Endodermal cell (in vitro differentiated cells): ENCODE data around the gene TTC21A. TPM values are rescaled to one million over a fixed set of nuclear protein-coding genes. Genes with fewer than 3 reads are reported as not detected.

Experiments
- DNase-seq: peaks from one replicate; pipeline ENCODE4 v3.0.0-alpha.2; 2017
- H3K27ac ChIP-seq: 2 replicates; pipeline ENCODE4 v1.5.1; 2013; ENCODE audit warnings: mild to moderate bottlenecking, low read depth, low read length, moderate library complexity
- H3K27me3 ChIP-seq: 2 replicates; pipeline ENCODE4 v1.6.1; 2013; ENCODE audit warnings: mild to moderate bottlenecking, low read length, moderate library complexity; ENCODE audit not compliant: insufficient read depth, control insufficient read depth, poor library complexity, severe bottlenecking
- H3K36me3 ChIP-seq: 2 replicates; pipeline ENCODE4 v1.7.0; 2013; ENCODE audit warnings: mild to moderate bottlenecking, low read length, moderate library complexity; ENCODE audit not compliant: control insufficient read depth, insufficient read depth
- H3K4me1 ChIP-seq: one replicate; pipeline ENCODE4 v1.7.0; 2013; ENCODE audit warnings: low read length; ENCODE audit not compliant: control insufficient read depth, insufficient read depth
- H3K4me3 ChIP-seq: 2 replicates; pipeline ENCODE4 v1.5.1; 2013; ENCODE audit warnings: mild to moderate bottlenecking, low read length, moderate library complexity
- H3K9ac ChIP-seq: 2 replicates; pipeline ENCODE4 v1.6.1; 2013; ENCODE audit warnings: mild to moderate bottlenecking, low read length, moderate library complexity; ENCODE audit not compliant: poor library complexity, severe bottlenecking; ENCODE audit errors: extremely low read depth
- H3K9me3 ChIP-seq: 2 replicates; pipeline ENCODE4 v1.6.1; 2013; ENCODE audit warnings: mild to moderate bottlenecking, low read length, moderate library complexity; ENCODE audit not compliant: control insufficient read depth
- H3K27ac Mint-ChIP-seq: 2 replicates; pipeline ENCODE4 v1.8.0; 2020; ENCODE audit warnings: mixed read lengths
- H3K27me3 Mint-ChIP-seq: 2 replicates; pipeline ENCODE4 v1.8.0; 2021; ENCODE audit warnings: mild to moderate bottlenecking, mixed read lengths; ENCODE audit not compliant: insufficient read depth
- H3K36me3 Mint-ChIP-seq: 2 replicates; pipeline ENCODE4 v1.8.0; 2020; ENCODE audit warnings: low read depth, mixed read lengths
- H3K4me1 Mint-ChIP-seq: 2 replicates; pipeline ENCODE4 v1.8.0; 2020; ENCODE audit warnings: mixed read lengths
- H3K4me3 Mint-ChIP-seq: 2 replicates; pipeline ENCODE4 v1.8.0; 2020; ENCODE audit warnings: mild to moderate bottlenecking, moderate library complexity, mixed read lengths
- H3K9me3 Mint-ChIP-seq: 2 replicates; pipeline ENCODE4 v1.8.0; 2020; ENCODE audit warnings: mild to moderate bottlenecking, mixed read lengths
- CTCF ChIP-seq: fragments of 200-600 bp; sonication (generic); conservative IDR thresholded peaks from 2 replicates; pipeline ENCODE4 v1.5.0; 2021; ENCODE audit warnings: antibody characterized with exemption, mild to moderate bottlenecking
- WGBS, 2 experiments: methylation state at CpG; one replicate each; pipeline versions ENCODE4 v1.1.5 to v1.1.7; 2013; ENCODE audit warnings: missing lambda C conversion rate in 2 of 2, mixed read lengths in 1 of 2; ENCODE audit not compliant: insufficient coverage in 1 of 2, insufficient read length in 1 of 2; 5-methylcytosine and 5-hydroxymethylcytosine counted together
- total RNA-seq, 2 donors: library from RNA; stranded (reverse); fragmentation: NEBNext Ultra II Directional in 1 of 2; extraction: Animal tissue kit (Norgen Biotek cat#: 25700) in 1 of 2; gene quantifications; 2 replicates in 1 of 2; 3 replicates in 1 of 2; pipeline ENCODE4 v1.2.1, GENCODE V29; 2021

TTC21A gene
- total RNA-seq, 2 donors from 2014 or later: 5.7 to 5.8 TPM

- Mint-ChIP-seq H3K27ac (no peak overlapping the region), H3K36me3 (peaks cover 63% of the 10 kb centered on the region), H3K9me3 (no peaks in the 10 kb centered on the region), H3K27me3 (no peaks in the 10 kb centered on the region), H3K4me3 (no peak overlapping the region), H3K4me1 (no peaks in the 10 kb centered on the region)
- Histone ChIP-seq H3K9me3 (no peaks in the 10 kb centered on the region), H3K27me3 (no peaks in the 10 kb centered on the region), H3K27ac (no peak overlapping the region), H3K4me1 (no peaks in the 10 kb centered on the region), H3K36me3 (peaks cover 85% of the 10 kb centered on the region), H3K9ac (no peak overlapping the region), H3K4me3 (no peak overlapping the region)
- peak; percentile 25 for TF ChIP-seq CTCF
- WGBS, 2 experiments: 87 to 95% methylated on average over 4 of the region's 4 CpGs
- DNase-seq: no peak
Measured at GRCh38 chr3:39086144-39086543, 21.3 kb upstream of the TTC21A start.

- H3K36me3 ChIP-seq: peaks cover 88% of the 10 kb centered on the region
- peaks cover 65% of the 10 kb centered on the region for H3K36me3 Mint-ChIP-seq
- no peak for DNase-seq
- H3K4me1 Mint-ChIP-seq: no peaks in the 10 kb centered on the region
- no peaks in the 10 kb centered on the region for H3K4me1 ChIP-seq
- no peak overlapping the region for H3K4me3 ChIP-seq
- H3K27me3 ChIP-seq: no peaks in the 10 kb centered on the region
- 92 to 94% methylated on average over 3 of the region's 3 CpGs for WGBS, 2 experiments
- no peaks in the 10 kb centered on the region for H3K27me3 Mint-ChIP-seq
- no peak overlapping the region for H3K27ac ChIP-seq
- H3K9me3 Mint-ChIP-seq: no peaks in the 10 kb centered on the region
- H3K4me3 Mint-ChIP-seq: no peak overlapping the region
- no peak overlapping the region for H3K27ac Mint-ChIP-seq
- H3K9me3 ChIP-seq: no peaks in the 10 kb centered on the region
- no peak overlapping the region for H3K9ac ChIP-seq
- TF ChIP-seq CTCF: no peak
Measured at GRCh38 chr3:39088456-39088855, 19.0 kb upstream of the TTC21A start.

GRCh38 chr3:39088889-39089288, 18.6 kb upstream of the TTC21A start:
- no peaks in the 10 kb centered on the region for H3K4me1 ChIP-seq
- 98 to 100% methylated on average over 2 to 3 of the region's 3 CpGs for WGBS, 2 experiments
- no peak for TF ChIP-seq CTCF
- no peaks in the 10 kb centered on the region for H3K4me1 Mint-ChIP-seq
- no peaks in the 10 kb centered on the region for H3K9me3 Mint-ChIP-seq
- H3K4me3 ChIP-seq: no peak overlapping the region
- H3K9me3 ChIP-seq: no peaks in the 10 kb centered on the region
- no peak overlapping the region for H3K27ac Mint-ChIP-seq
- no peak overlapping the region for H3K9ac ChIP-seq
- H3K4me3 Mint-ChIP-seq: no peak overlapping the region
- H3K27me3 Mint-ChIP-seq: no peaks in the 10 kb centered on the region
- H3K36me3 ChIP-seq: peaks cover 88% of the 10 kb centered on the region
- no peak for DNase-seq
- no peak overlapping the region for H3K27ac ChIP-seq
- peaks cover 64% of the 10 kb centered on the region for H3K36me3 Mint-ChIP-seq
- H3K27me3 ChIP-seq: no peaks in the 10 kb centered on the region
